Lower leg skin (tissue), 4 donors: ENCODE results near the gene SMIM36. TPM values are rescaled to one million over a fixed set of nuclear protein-coding genes. Genes with fewer than 3 reads are reported as not detected.
"Not testable (repeated sequence)": the region's sequence is repeated elsewhere in the genome, so short reads cannot be mapped to it uniquely, and the experiment has no call there.

ENCODE experiments used
- DNase-seq, 2 donors: peaks; one replicate each; pipeline ENCODE4 v3.0.0-alpha.2; 2019; ENCODE audit warnings: low spot score in 2 of 2
- H3K4me3 ChIP-seq: fragments of 200-600 bp; sonication (generic); 2 replicates; pipeline ENCODE4 v1.5.1; 2017; ENCODE audit warnings: mild to moderate bottlenecking, low read depth; ENCODE audit not compliant: poor library complexity, severe bottlenecking
- CTCF ChIP-seq, 3 donors: fragments of 450-650 bp; IDR thresholded peaks; one replicate each; pipeline ENCODE4 v1.5.1; 2016; ENCODE audit warnings: antibody characterized with exemption in 3 of 3, mild to moderate bottlenecking in 3 of 3, moderate library complexity in 2 of 3
- POLR2A ChIP-seq, 2 donors: fragments of 450-650 bp; IDR thresholded peaks; one replicate each; pipeline ENCODE4 v1.6.1; 2016 to 2017; ENCODE audit warnings: antibody characterized with exemption in 2 of 2, mild to moderate bottlenecking in 1 of 2, moderate library complexity in 1 of 2
- WGBS, 2 donors: methylation state at CpG; one replicate each; pipeline ENCODE4 v1.1.5; 2018; 5-methylcytosine and 5-hydroxymethylcytosine counted together
- intact Hi-C: fragments of 100-400 bp; cut with DNase I; formaldehyde crosslinking; loops from one replicate; pipeline ENCODE4 v1.15.0; 2023; ENCODE audit warnings: low total_unique reads
- total RNA-seq, 4 donors: library from RNA; depleted of rRNA; stranded (reverse); fragments of >200 nt; gene quantifications; one replicate each; pipeline ENCODE4 v1.1.0, GENCODE V29; 2016

Gene SMIM36
- total RNA-seq, 4 donors from 2014 or later = not detected

GRCh38 chr17:55531053-55531728 is 19.9 kb upstream of the SMIM36 start:
- 87 to 94% methylated on average over 5 of the region's 5 CpGs for WGBS, 2 donors
- DNase-seq = no peak
- intact Hi-C loops = no loop called here
- TF ChIP-seq POLR2A (IDR thresholded peaks at IDR 0.05) = no peak
- no peak overlapping the region for H3K4me3 ChIP-seq

- TF ChIP-seq CTCF (IDR thresholded peaks at IDR 0.05) (no peak), POLR2A (IDR thresholded peaks at IDR 0.05) (no peak)
- WGBS, 2 donors = 84 to 93% methylated on average over 3 of the region's 3 CpGs
- no peak overlapping the region for H3K4me3 ChIP-seq
- DNase-seq = no peak
- intact Hi-C loops = no loop called here
These were observed 18.8 kb upstream of the SMIM36 start for GRCh38 chr17:55530064-55530463.

- no peak for TF ChIP-seq CTCF (IDR thresholded peaks at IDR 0.05)
- no peak for TF ChIP-seq POLR2A (IDR thresholded peaks at IDR 0.05)
- peak in 1 of 2 donors; percentile 20 for DNase-seq
- 56 to 63% methylated on average over 5 of the region's 5 CpGs for WGBS, 2 donors
- no peak overlapping the region for H3K4me3 ChIP-seq
- intact Hi-C loops = loop anchor here (2.0 to 10.0 kb wide), 2 partner anchors 243 to 1197 kb away; no protein-coding TSS in a partner anchor
These were observed 16.4 kb upstream of the SMIM36 start for GRCh38 chr17:55527540-55528118.

- TF ChIP-seq CTCF (IDR thresholded peaks at IDR 0.05) (no peak), POLR2A (IDR thresholded peaks at IDR 0.05) (no peak)
- intact Hi-C loops = loop anchor here (10.0 kb wide), 1 partner anchor 1200 kb away; no protein-coding TSS in a partner anchor
These were observed 13.4 kb upstream of the SMIM36 start for GRCh38 chr17:55524440-55525220.

GRCh38 chr17:55523032-55523431 is 11.8 kb upstream of the SMIM36 start:
- WGBS, 2 donors = 94 to 95% methylated on average over 4 of the region's 4 CpGs
- not testable (repeated sequence) for H3K4me3 ChIP-seq, DNase-seq
- intact Hi-C loops = loop anchor here (10.0 kb wide), 1 partner anchor 1202 kb away; no protein-coding TSS in a partner anchor

More at GRCh38 chr17:55524440-55525220, 13.4 kb upstream of the SMIM36 start:
- WGBS, 2 donors = 68 to 73% methylated on average over 4 of the region's 4 CpGs
- no peak overlapping the region for H3K4me3 ChIP-seq
- DNase-seq = no peak

- intact Hi-C loops = loop anchor here (10.0 kb wide), 1 partner anchor 1204 kb away; no protein-coding TSS in a partner anchor
- H3K4me3 ChIP-seq = no peak overlapping the region
- DNase-seq = no peak
- TF ChIP-seq CTCF (IDR thresholded peaks at IDR 0.05) = no peak
- no peak for TF ChIP-seq POLR2A (IDR thresholded peaks at IDR 0.05)
These were observed 9.9 kb upstream of the SMIM36 start for GRCh38 chr17:55521186-55521585.
